OCI-LY1 (cell line): ENCODE data around the gene RGS8.

Source experiments
- H2AFZ ChIP-seq: fragments of 200-600 bp; sonication (generic), shearing (Covaris generic); 2 replicates; pipeline ENCODE4 v1.6.0; 2014; ENCODE audit warnings: antibody characterized with exemption, mild to moderate bottlenecking, low read length
- H3F3A ChIP-seq: fragments of 200-600 bp; sonication (generic), shearing (Covaris generic); 2 replicates; pipeline ENCODE4 v1.6.0; 2014; ENCODE audit warnings: mild to moderate bottlenecking, antibody characterized with exemption, low read length, moderate library complexity; ENCODE audit not compliant: insufficient read depth
- H3K27ac ChIP-seq: fragments of 200-600 bp; sonication (generic); 2 replicates; pipeline ENCODE4 v1.5.1; 2014; ENCODE audit warnings: low read length, mixed run types, mild to moderate bottlenecking, low read depth; ENCODE audit not compliant: poor library complexity, severe bottlenecking
- H3K27me3 ChIP-seq: fragments of 200-600 bp; sonication (generic); 2 replicates; pipeline ENCODE4 v1.6.0; 2014; ENCODE audit warnings: antibody characterized with exemption, mild to moderate bottlenecking, low read length, moderate library complexity; ENCODE audit not compliant: insufficient read depth
- H3K36me3 ChIP-seq: fragments of 200-600 bp; sonication (generic); 2 replicates; pipeline ENCODE4 v1.6.1; 2014; ENCODE audit warnings: mild to moderate bottlenecking, antibody characterized with exemption, low read length, moderate library complexity, mixed read lengths; ENCODE audit not compliant: insufficient read depth
- H3K4me1 ChIP-seq: fragments of 200-600 bp; sonication (generic); 2 replicates; pipeline ENCODE4 v1.5.1; 2014; ENCODE audit warnings: mild to moderate bottlenecking, low read length, moderate library complexity; ENCODE audit not compliant: insufficient read depth, severe bottlenecking
- H3K4me2 ChIP-seq: fragments of 200-600 bp; sonication (generic), shearing (Covaris generic); 2 replicates; pipeline ENCODE4 v1.6.1; 2014; ENCODE audit warnings: low read length
- H3K4me3 ChIP-seq: fragments of 200-600 bp; sonication (generic); 2 replicates; pipeline ENCODE4 v1.5.1; 2014; ENCODE audit warnings: low read length, low read depth, mild to moderate bottlenecking, mixed read lengths; ENCODE audit not compliant: poor library complexity, severe bottlenecking
- H3K79me2 ChIP-seq: fragments of 200-600 bp; shearing (Covaris generic); 2 replicates; pipeline ENCODE4 v1.6.1; 2016; ENCODE audit warnings: mixed run types, low read length, mixed read lengths; ENCODE audit not compliant: insufficient read depth
- H3K9ac ChIP-seq: fragments of 200-600 bp; sonication (generic), shearing (Covaris generic); 2 replicates; pipeline ENCODE4 v1.6.1; 2014; ENCODE audit warnings: mild to moderate bottlenecking, low read length, mixed read lengths
- H3K9me2 ChIP-seq: fragments of 200-600 bp; sonication (generic), shearing (Covaris generic); 2 replicates; pipeline ENCODE4 v1.6.1; 2014; ENCODE audit warnings: low read depth, mild to moderate bottlenecking, low read length, mixed read lengths
- H3K9me3 ChIP-seq: fragments of 200-600 bp; shearing (Covaris generic); 2 replicates; pipeline ENCODE4 v1.6.1; 2014; ENCODE audit warnings: low read length, mixed read lengths
- H4K20me1 ChIP-seq: fragments of 200-600 bp; sonication (generic), shearing (Covaris generic); 2 replicates; pipeline ENCODE4 v1.6.0; 2016; ENCODE audit warnings: mild to moderate bottlenecking, low read length; ENCODE audit not compliant: insufficient read depth
- CTCF ChIP-seq: fragments of 200-600 bp; sonication (generic), shearing (Covaris generic); IDR thresholded peaks from 2 replicates; pipeline ENCODE4 v1.5.1; 2017; ENCODE audit warnings: mild to moderate bottlenecking, antibody characterized with exemption, low read length, moderate library complexity, mixed read lengths
- EZH2 ChIP-seq: fragments of 200-600 bp; sonication (generic), shearing (Covaris generic); IDR thresholded peaks from 2 replicates; pipeline ENCODE4 v1.8.0; 2017; ENCODE audit warnings: borderline replicate concordance, mixed run types, mild to moderate bottlenecking, antibody characterized with exemption, low read length, moderate library complexity, mixed read lengths

RGS8 gene

GRCh38 chr1:182716740-182717720 lies 32.6 kb upstream of the RGS8 start:
- H3K9ac ChIP-seq, result no peak overlapping the region
- no peak overlapping the region for H3K27ac ChIP-seq
- no peaks in the 10 kb centered on the region for H3K9me3 ChIP-seq
- H3K4me3 ChIP-seq, result no peak overlapping the region
- H3F3A ChIP-seq, result no peaks in the 10 kb centered on the region
- TF ChIP-seq EZH2, result no peak
- no peak for TF ChIP-seq CTCF
- H3K27me3 ChIP-seq, result no peaks in the 10 kb centered on the region
- no peaks in the 10 kb centered on the region for H3K36me3 ChIP-seq
- no peaks in the 10 kb centered on the region for H4K20me1 ChIP-seq
- H3K4me2 ChIP-seq, result no peak overlapping the region
- H2AFZ ChIP-seq, result no peak overlapping the region
- H3K79me2 ChIP-seq, result no peaks in the 10 kb centered on the region
- H3K9me2 ChIP-seq, result no peaks in the 10 kb centered on the region
- no peaks in the 10 kb centered on the region for H3K4me1 ChIP-seq

- no peaks in the 10 kb centered on the region for H4K20me1 ChIP-seq
- TF ChIP-seq CTCF, result no peak
- no peak for TF ChIP-seq EZH2
- no peaks in the 10 kb centered on the region for H3K36me3 ChIP-seq
- no peaks in the 10 kb centered on the region for H3F3A ChIP-seq
- H3K4me1 ChIP-seq, result no peaks in the 10 kb centered on the region
- H3K27me3 ChIP-seq, result no peaks in the 10 kb centered on the region
- H3K4me2 ChIP-seq, result no peak overlapping the region
- H3K79me2 ChIP-seq, result no peaks in the 10 kb centered on the region
- H3K9me2 ChIP-seq, result no peaks in the 10 kb centered on the region
- H3K9ac ChIP-seq, result no peak overlapping the region
- no peak overlapping the region for H2AFZ ChIP-seq
- H3K9me3 ChIP-seq, result no peaks in the 10 kb centered on the region
- no peak overlapping the region for H3K27ac ChIP-seq
- H3K4me3 ChIP-seq, result no peak overlapping the region
These were observed 31.1 kb upstream of the RGS8 start for GRCh38 chr1:182715531-182715930.

- Histone ChIP-seq H3K9ac (no peak overlapping the region), H3K4me1 (no peaks in the 10 kb centered on the region), H3K27ac (no peak overlapping the region), H3K4me2 (no peak overlapping the region), H3K9me3 (no peaks in the 10 kb centered on the region), H3K79me2 (no peaks in the 10 kb centered on the region), H2AFZ (no peak overlapping the region), H3K36me3 (no peaks in the 10 kb centered on the region), H3K4me3 (no peak overlapping the region), H3F3A (no peaks in the 10 kb centered on the region), H4K20me1 (no peaks in the 10 kb centered on the region), H3K27me3 (no peaks in the 10 kb centered on the region), H3K9me2 (no peaks in the 10 kb centered on the region)
- no peak for TF ChIP-seq CTCF
- no peak for TF ChIP-seq EZH2
These were observed 30.2 kb upstream of the RGS8 start for GRCh38 chr1:182714546-182714945.
